Fibroblast of skin of left biceps (primary cell): ENCODE data around the gene OR2AG1.

Experiments
- DNase-seq, 2 experiments: peaks; one replicate each; pipeline ENCODE4 v3.0.0-alpha.2; 2013; ENCODE audit warnings: low read depth in 2 of 2

OR2AG1 gene

GRCh38 chr11:6782720-6783119 is at the start of gene OR2AG1:
Gene OR2AG1, plus strand, starts transcription at chr11:6783020. Its CDS starts 2,018 bp downstream, at chr11:6785038.
- DNase-seq, result no peak

- no peak for DNase-seq
Observed at GRCh38 chr11:6733326-6734275, 49.2 kb upstream of the OR2AG1 start.

- no peak for DNase-seq
Observed at GRCh38 chr11:6734616-6735015, 48.2 kb upstream of the OR2AG1 start.

GRCh38 chr11:6735306-6735705 is 47.5 kb upstream of the OR2AG1 start:
- no peak for DNase-seq

GRCh38 chr11:6736495-6737121 is 46.2 kb upstream of the OR2AG1 start:
- no peak for DNase-seq

- DNase-seq, result no peak
Observed at GRCh38 chr11:6737872-6738466, 44.9 kb upstream of the OR2AG1 start.

GRCh38 chr11:6738590-6738989 is 44.2 kb upstream of the OR2AG1 start:
- DNase-seq, result no peak

- DNase-seq, result no peak
Observed at GRCh38 chr11:6742260-6742659, 40.6 kb upstream of the OR2AG1 start.

GRCh38 chr11:6745018-6745417 is 37.8 kb upstream of the OR2AG1 start:
- DNase-seq, result no peak

GRCh38 chr11:6745465-6746015 is 37.3 kb upstream of the OR2AG1 start:
- DNase-seq, result no peak

- DNase-seq, result no peak
Observed at GRCh38 chr11:6746086-6746618, 36.7 kb upstream of the OR2AG1 start.

- DNase-seq, result no peak
Observed at GRCh38 chr11:6746626-6747025, 36.2 kb upstream of the OR2AG1 start.

- no peak for DNase-seq
Observed at GRCh38 chr11:6747097-6747668, 35.6 kb upstream of the OR2AG1 start.

GRCh38 chr11:6755303-6755952 is 27.4 kb upstream of the OR2AG1 start:
- no peak for DNase-seq

GRCh38 chr11:6755953-6756347 is 26.9 kb upstream of the OR2AG1 start:
- no peak for DNase-seq

GRCh38 chr11:6757373-6757967 is 25.4 kb upstream of the OR2AG1 start:
- no peak for DNase-seq

- DNase-seq, result no peak
Observed at GRCh38 chr11:6771926-6772893, 10.6 kb upstream of the OR2AG1 start, which contains the start of gene OR2AG2. Gene OR2AG2, minus strand, starts transcription at chr11:6771976. Its CDS starts 3,019 bp downstream, at chr11:6768957.

- no peak for DNase-seq
Observed at GRCh38 chr11:6778518-6778917, 4.3 kb upstream of the OR2AG1 start.

- DNase-seq, result no peak
Observed at GRCh38 chr11:6780829-6781228, 2.0 kb upstream of the OR2AG1 start.
